GM23338 (cell line): Measurements from ENCODE around the gene DHFR. TPM values are rescaled to one million over a fixed set of nuclear protein-coding genes. Genes with fewer than 3 reads are reported as not detected.

ENCODE experiments used
- ATAC-seq: fragments of 200-7000 bp; cut with Tn5 transposase; 3 replicates; pipeline ENCODE4 v1.9.1; 2020
- DNase-seq: peaks from one replicate; pipeline ENCODE4 v3.0.0-alpha.2; 2015; ENCODE audit warnings: low spot score
- H2AFZ ChIP-seq: fragments of 200-600 bp; sonication (generic); 2 replicates; pipeline ENCODE4 v1.8.0; 2016; ENCODE audit warnings: antibody characterized with exemption, mild to moderate bottlenecking, moderate library complexity
- H3F3A ChIP-seq: fragments of 200-600 bp; sonication (generic); replicated peaks from 2 replicates; pipeline ENCODE4 v1.8.0; 2017; ENCODE audit warnings: antibody characterized with exemption, mixed run types, low read depth
- H3K27ac ChIP-seq: fragments of 200-600 bp; sonication (generic); 2 replicates; pipeline ENCODE4 v1.6.1; 2016; ENCODE audit warnings: low read depth
- H3K27me3 ChIP-seq: fragments of 200-600 bp; sonication (generic); 2 replicates; pipeline ENCODE4 v1.8.0; 2016; ENCODE audit warnings: mild to moderate bottlenecking, mixed run types, moderate library complexity; ENCODE audit not compliant: insufficient read depth
- H3K36me3 ChIP-seq: fragments of 200-600 bp; sonication (generic); 2 replicates; pipeline ENCODE4 v1.8.0; 2016; ENCODE audit warnings: mild to moderate bottlenecking; ENCODE audit not compliant: insufficient read depth
- H3K4me1 ChIP-seq: fragments of 200-600 bp; sonication (generic); 2 replicates; pipeline ENCODE4 v1.8.0; 2016; ENCODE audit warnings: mild to moderate bottlenecking, moderate library complexity; ENCODE audit not compliant: insufficient read depth
- H3K4me2 ChIP-seq: fragments of 200-600 bp; sonication (generic); 2 replicates; pipeline ENCODE4 v1.7.1; 2017; ENCODE audit warnings: mixed run types
- H3K4me3 ChIP-seq: fragments of 200-600 bp; sonication (generic); 2 replicates; pipeline ENCODE4 v1.6.1; 2016; ENCODE audit warnings: mixed run types
- H3K79me2 ChIP-seq: fragments of 200-600 bp; sonication (generic); replicated peaks from 2 replicates; pipeline ENCODE4 v1.8.0; 2017; ENCODE audit warnings: mild to moderate bottlenecking; ENCODE audit not compliant: insufficient read depth
- H3K9me2 ChIP-seq: fragments of 200-600 bp; sonication (generic); 2 replicates; pipeline ENCODE4 v1.8.0; 2017; ENCODE audit not compliant: insufficient read depth
- H4K20me1 ChIP-seq: fragments of 200-600 bp; sonication (generic); replicated peaks from 2 replicates; pipeline ENCODE4 v1.8.0; 2017; ENCODE audit warnings: mild to moderate bottlenecking; ENCODE audit not compliant: insufficient read depth
- H3K27ac Mint-ChIP-seq: 2 replicates; pipeline ENCODE4 v1.8.0; 2020; ENCODE audit warnings: inconsistent platforms, mild to moderate bottlenecking, moderate library complexity, mixed read lengths
- H3K27me3 Mint-ChIP-seq: 3 replicates; pipeline ENCODE4 v1.8.0; 2022; ENCODE audit warnings: low read depth, mild to moderate bottlenecking, moderate library complexity, mixed read lengths, inconsistent platforms; ENCODE audit not compliant: insufficient read depth, poor library complexity
- H3K36me3 Mint-ChIP-seq: 3 replicates; pipeline ENCODE4 v1.8.0; 2021; ENCODE audit warnings: low read depth, mild to moderate bottlenecking, inconsistent platforms, moderate library complexity, mixed read lengths
- H3K4me1 Mint-ChIP-seq: 3 replicates; pipeline ENCODE4 v1.8.0; 2020; ENCODE audit warnings: mild to moderate bottlenecking, inconsistent platforms, mixed read lengths
- H3K4me3 Mint-ChIP-seq: 3 replicates; pipeline ENCODE4 v1.8.0; 2021; ENCODE audit warnings: moderate library complexity, mild to moderate bottlenecking, inconsistent platforms, mixed read lengths
- H3K9me3 Mint-ChIP-seq: 3 replicates; pipeline ENCODE4 v1.8.0; 2020; ENCODE audit warnings: moderate library complexity, mild to moderate bottlenecking, inconsistent platforms, mixed read lengths
- CREB1 ChIP-seq: fragments of 250-450 bp; sonication (Bioruptor Pico); IDR thresholded peaks from 2 replicates; pipeline ENCODE4 v1.5.0; 2020; ENCODE audit warnings: low read depth, mild to moderate bottlenecking, moderate library complexity
- ETS1 ChIP-seq: IDR thresholded peaks from 2 replicates; pipeline ENCODE4 v1.6.1; 2016; ENCODE audit warnings: antibody characterized with exemption
- EZH2 ChIP-seq: fragments of 200-600 bp; sonication (generic); IDR thresholded peaks from one replicate; pipeline ENCODE4 v1.8.0; 2017; ENCODE audit warnings: antibody characterized with exemption, mild to moderate bottlenecking, low read depth; ENCODE audit not compliant: unreplicated experiment
- EZH2phosphoT487 ChIP-seq: fragments of 200-600 bp; sonication (generic); IDR thresholded peaks from one replicate; pipeline ENCODE4 v1.8.1; 2018; ENCODE audit warnings: antibody characterized with exemption; ENCODE audit not compliant: unreplicated experiment
- NANOG ChIP-seq: IDR thresholded peaks from 2 replicates; pipeline ENCODE4 v1.6.1; 2016; ENCODE audit warnings: antibody characterized with exemption, borderline replicate concordance
- POLR2AphosphoS5 ChIP-seq: IDR thresholded peaks from 2 replicates; pipeline ENCODE4 v1.6.1; 2016; ENCODE audit warnings: antibody characterized with exemption, low read depth
- REST ChIP-seq: IDR thresholded peaks from one replicate; pipeline ENCODE4 v1.6.1; 2018; ENCODE audit warnings: antibody characterized with exemption; ENCODE audit not compliant: unreplicated experiment
- STAT1 ChIP-seq: IDR thresholded peaks from one replicate; pipeline ENCODE4 v1.6.1; 2016; ENCODE audit warnings: antibody characterized with exemption; ENCODE audit not compliant: unreplicated experiment
- ZNF114 ChIP-seq: fragments of 250-450 bp; sonication (Bioruptor Pico); IDR thresholded peaks from 2 replicates; pipeline ENCODE4 v1.5.0; 2020; ENCODE audit warnings: mild to moderate bottlenecking, moderate library complexity
- ZNF331 ChIP-seq: fragments of 250-450 bp; sonication (Bioruptor Pico); IDR thresholded peaks from 2 replicates; pipeline ENCODE4 v1.5.0; 2020; ENCODE audit warnings: low read depth, mild to moderate bottlenecking, moderate library complexity
- ZNF462 ChIP-seq: fragments of 250-450 bp; sonication (Bioruptor Pico); IDR thresholded peaks from 2 replicates; pipeline ENCODE4 v1.5.0; 2020; ENCODE audit warnings: mild to moderate bottlenecking, moderate library complexity
- polyA plus RNA-seq: library from polyadenylated mRNA; unstranded; fragments of >200 nt; fragmentation: Nextera tagmentation; extraction: Ambion mirVana; gene quantifications from 2 replicates; pipeline ENCODE4 v1.2.1, GENCODE V29; 2016
- total RNA-seq: library from RNA; depleted of rRNA; stranded (reverse); fragments of >200 nt; shearing (Covaris generic); gene quantifications from 2 replicates; pipeline ENCODE4 v1.2.3, GENCODE V29; 2014

DHFR gene
- total and polyA plus RNA-seq, 2 experiments from 2014 or later, result 56.2 to 95.6 TPM

GRCh38 chr5:80619086-80619485 is 35.7 kb downstream of the DHFR start:
- Mint-ChIP-seq H3K36me3 (peaks cover 6% of the 10 kb centered on the region; the same call in 1 of the 3 replicates), H3K27ac (no peak overlapping the region), H3K27me3 (peaks cover 2% of the 10 kb centered on the region), H3K4me1 (no peaks in the 10 kb centered on the region), H3K4me3 (no peak overlapping the region), H3K9me3 (no peaks in the 10 kb centered on the region)
- H4K20me1 ChIP-seq, result no peaks in the 10 kb centered on the region
- H2AFZ ChIP-seq, result no peak overlapping the region
- ATAC-seq (no peak), DNase-seq (no peak)
- H3K36me3 ChIP-seq, result no peaks in the 10 kb centered on the region
- no peaks in the 10 kb centered on the region for H3K79me2 ChIP-seq
- H3K27ac ChIP-seq, result no peak overlapping the region
- no peak overlapping the region for H3K4me2 ChIP-seq
- H3F3A ChIP-seq, result no peaks in the 10 kb centered on the region
- no peak for TF ChIP-seq ZNF114 (CRISPR knock-in tag)
- no peak for TF ChIP-seq ZNF462
- TF ChIP-seq CREB1 (CRISPR knock-in tag), result no peak
- TF ChIP-seq STAT1, result no peak
- TF ChIP-seq EZH2phosphoT487, result no peak
- no peak for TF ChIP-seq NANOG
- no peak for TF ChIP-seq ZNF331
- TF ChIP-seq POLR2AphosphoS5, result no peak
- TF ChIP-seq EZH2, result no peak
- TF ChIP-seq REST, result no peak
- TF ChIP-seq ETS1, result no peak
- no peaks in the 10 kb centered on the region for H3K4me1 ChIP-seq
- H3K27me3 ChIP-seq, result no peaks in the 10 kb centered on the region
- no peaks in the 10 kb centered on the region for H3K9me2 ChIP-seq
- no peak overlapping the region for H3K4me3 ChIP-seq
